ENCODE measurements around the gene SNRNP48.

DNA sequence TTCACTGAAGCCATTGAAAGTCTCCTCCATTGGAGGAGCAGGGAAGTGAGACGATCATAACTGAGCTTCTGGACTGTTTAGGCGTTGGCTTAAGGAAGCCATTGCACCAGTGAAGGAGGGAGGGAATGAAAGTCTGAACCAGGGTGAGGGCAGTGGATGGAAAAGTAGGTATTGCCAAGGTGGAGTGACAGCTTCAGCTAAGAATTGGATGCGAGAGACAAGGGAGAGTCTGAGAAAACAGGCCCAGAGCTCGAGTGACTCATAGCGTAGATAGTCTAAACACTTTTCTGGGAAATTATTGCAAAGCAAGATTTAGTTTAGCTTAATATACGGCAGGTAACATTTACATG is 44.0 kb upstream of the SNRNP48 start:
- TF ChIP-seq, protein P1, sequence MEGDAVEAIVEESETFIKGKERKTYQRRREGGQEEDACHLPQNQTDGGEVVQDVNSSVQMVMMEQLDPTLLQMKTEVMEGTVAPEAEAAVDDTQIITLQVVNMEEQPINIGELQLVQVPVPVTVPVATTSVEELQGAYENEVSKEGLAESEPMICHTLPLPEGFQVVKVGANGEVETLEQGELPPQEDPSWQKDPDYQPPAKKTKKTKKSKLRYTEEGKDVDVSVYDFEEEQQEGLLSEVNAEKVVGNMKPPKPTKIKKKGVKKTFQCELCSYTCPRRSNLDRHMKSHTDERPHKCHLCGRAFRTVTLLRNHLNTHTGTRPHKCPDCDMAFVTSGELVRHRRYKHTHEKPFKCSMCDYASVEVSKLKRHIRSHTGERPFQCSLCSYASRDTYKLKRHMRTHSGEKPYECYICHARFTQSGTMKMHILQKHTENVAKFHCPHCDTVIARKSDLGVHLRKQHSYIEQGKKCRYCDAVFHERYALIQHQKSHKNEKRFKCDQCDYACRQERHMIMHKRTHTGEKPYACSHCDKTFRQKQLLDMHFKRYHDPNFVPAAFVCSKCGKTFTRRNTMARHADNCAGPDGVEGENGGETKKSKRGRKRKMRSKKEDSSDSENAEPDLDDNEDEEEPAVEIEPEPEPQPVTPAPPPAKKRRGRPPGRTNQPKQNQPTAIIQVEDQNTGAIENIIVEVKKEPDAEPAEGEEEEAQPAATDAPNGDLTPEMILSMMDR (IDR thresholded peaks at IDR 0.05), result no peak
- no peak for TF ChIP-seq POLR2A (IDR thresholded peaks at IDR 0.05)
